ENCODE data around the gene GP1BB.

DNA sequence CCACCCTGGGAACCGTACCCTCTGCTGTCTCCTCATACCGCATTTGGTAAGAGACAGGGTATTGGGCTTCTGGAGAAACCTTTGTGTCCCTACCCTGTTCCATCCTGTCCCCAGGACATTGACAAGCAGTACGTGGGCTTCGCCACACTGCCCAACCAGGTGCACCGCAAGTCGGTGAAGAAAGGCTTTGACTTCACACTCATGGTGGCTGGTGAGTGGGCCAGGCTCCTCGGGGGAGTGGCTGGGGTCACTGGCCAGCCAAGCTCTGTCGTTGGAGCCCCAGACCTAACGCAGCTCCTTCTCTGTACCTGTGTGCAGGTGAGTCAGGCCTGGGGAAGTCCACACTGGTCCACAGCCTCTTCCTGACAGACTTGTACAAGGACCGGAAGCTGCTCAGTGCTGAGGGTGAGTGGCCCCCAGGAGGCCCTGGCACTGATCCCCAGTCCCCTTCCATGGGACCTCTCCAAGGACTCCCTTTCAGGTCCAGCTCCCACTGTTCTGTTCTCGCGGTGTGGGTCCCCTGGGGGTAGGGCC, 3.8 kb upstream of the GP1BB start:
- TF ChIP-seq, protein P1, sequence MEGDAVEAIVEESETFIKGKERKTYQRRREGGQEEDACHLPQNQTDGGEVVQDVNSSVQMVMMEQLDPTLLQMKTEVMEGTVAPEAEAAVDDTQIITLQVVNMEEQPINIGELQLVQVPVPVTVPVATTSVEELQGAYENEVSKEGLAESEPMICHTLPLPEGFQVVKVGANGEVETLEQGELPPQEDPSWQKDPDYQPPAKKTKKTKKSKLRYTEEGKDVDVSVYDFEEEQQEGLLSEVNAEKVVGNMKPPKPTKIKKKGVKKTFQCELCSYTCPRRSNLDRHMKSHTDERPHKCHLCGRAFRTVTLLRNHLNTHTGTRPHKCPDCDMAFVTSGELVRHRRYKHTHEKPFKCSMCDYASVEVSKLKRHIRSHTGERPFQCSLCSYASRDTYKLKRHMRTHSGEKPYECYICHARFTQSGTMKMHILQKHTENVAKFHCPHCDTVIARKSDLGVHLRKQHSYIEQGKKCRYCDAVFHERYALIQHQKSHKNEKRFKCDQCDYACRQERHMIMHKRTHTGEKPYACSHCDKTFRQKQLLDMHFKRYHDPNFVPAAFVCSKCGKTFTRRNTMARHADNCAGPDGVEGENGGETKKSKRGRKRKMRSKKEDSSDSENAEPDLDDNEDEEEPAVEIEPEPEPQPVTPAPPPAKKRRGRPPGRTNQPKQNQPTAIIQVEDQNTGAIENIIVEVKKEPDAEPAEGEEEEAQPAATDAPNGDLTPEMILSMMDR (IDR thresholded peaks at IDR 0.05; ENCODE audit: insufficient read depth, low read depth, low read length), result no peak
- TF ChIP-seq EZH2 (IDR thresholded peaks at IDR 0.05; ENCODE audit: insufficient read depth, low read length), result no peak

Data from astrocyte (in vitro differentiated cells and primary cell).